Measurements from ENCODE around the gene CUEDC2. TPM values are rescaled to one million over a fixed set of nuclear protein-coding genes. Genes with fewer than 3 reads are reported as not detected.

CUEDC2 gene
- total RNA-seq, 2 donors from 2014 or later: 70.2 to 81.7 TPM

DNA sequence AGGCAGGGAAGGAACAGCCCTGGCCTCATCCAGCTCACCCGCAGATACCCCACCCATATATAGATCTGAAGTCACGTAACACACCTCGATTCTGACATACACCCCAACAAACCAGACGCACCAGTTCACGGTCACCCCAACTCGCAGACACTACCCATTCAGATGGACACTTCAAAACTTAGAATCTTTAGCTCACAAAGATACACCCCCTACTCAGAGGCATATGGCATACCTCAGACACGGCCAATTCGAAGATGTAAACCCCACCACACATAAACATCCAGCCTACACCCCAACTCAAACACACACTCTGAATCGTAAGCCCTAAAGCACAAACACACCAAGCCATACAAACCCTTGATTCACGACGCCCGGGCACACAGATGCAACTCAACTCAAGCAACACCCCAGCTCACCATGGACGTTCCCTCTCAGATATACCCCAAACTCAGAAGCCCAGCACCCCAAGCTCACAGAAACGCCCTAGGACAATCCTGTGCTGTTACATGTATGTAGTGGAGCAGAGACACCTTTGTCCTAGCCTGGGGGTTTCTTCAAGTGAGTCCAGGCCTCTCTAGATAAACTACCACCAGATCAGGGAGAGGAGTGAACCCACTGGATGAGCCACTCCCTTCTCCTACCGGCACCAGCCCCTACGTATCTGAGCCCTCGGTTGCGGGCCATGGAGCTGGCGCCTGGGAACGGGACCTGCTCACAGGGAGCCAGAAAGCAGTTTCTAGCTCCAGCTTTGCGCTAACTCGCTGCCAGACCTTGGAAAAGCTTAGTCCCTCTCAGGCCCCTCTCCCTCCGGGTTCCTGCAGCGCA lies 22.6 kb downstream of the CUEDC2 start:
- Histone ChIP-seq H3K9me3 (no peaks in the 10 kb centered on the region), H3K4me1 (replicated peaks) (no peaks in the 10 kb centered on the region), H3K27ac (no peak overlapping the region), H3K4me3 (peak overlapping the region; percentile 14 to 39), H3K27me3 (replicated peaks; ENCODE audit: insufficient read depth) (peaks cover 9% of the 10 kb centered on the region), H3K36me3 (no peaks in the 10 kb centered on the region)
- TF ChIP-seq, protein P1, sequence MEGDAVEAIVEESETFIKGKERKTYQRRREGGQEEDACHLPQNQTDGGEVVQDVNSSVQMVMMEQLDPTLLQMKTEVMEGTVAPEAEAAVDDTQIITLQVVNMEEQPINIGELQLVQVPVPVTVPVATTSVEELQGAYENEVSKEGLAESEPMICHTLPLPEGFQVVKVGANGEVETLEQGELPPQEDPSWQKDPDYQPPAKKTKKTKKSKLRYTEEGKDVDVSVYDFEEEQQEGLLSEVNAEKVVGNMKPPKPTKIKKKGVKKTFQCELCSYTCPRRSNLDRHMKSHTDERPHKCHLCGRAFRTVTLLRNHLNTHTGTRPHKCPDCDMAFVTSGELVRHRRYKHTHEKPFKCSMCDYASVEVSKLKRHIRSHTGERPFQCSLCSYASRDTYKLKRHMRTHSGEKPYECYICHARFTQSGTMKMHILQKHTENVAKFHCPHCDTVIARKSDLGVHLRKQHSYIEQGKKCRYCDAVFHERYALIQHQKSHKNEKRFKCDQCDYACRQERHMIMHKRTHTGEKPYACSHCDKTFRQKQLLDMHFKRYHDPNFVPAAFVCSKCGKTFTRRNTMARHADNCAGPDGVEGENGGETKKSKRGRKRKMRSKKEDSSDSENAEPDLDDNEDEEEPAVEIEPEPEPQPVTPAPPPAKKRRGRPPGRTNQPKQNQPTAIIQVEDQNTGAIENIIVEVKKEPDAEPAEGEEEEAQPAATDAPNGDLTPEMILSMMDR (IDR thresholded peaks at IDR 0.05): no peak
- TF ChIP-seq POLR2AphosphoS5 (IDR thresholded peaks at IDR 0.05) (no peak), POLR2A (IDR thresholded peaks at IDR 0.05) (no peak)
- no peak for DNase-seq (ENCODE audit: low spot score)
- intact Hi-C loops (cut with DNase I): no loop called here
- 27% methylated on average over 24 of the region's 24 CpGs for WGBS

- intact Hi-C loops (cut with DNase I): no loop called here
- Histone ChIP-seq H3K4me3 (peak overlapping the region; percentile 22 to 36), H3K27ac (no peak overlapping the region), H3K36me3 (no peaks in the 10 kb centered on the region), H3K9me3 (no peaks in the 10 kb centered on the region), H3K27me3 (replicated peaks; ENCODE audit: insufficient read depth) (peaks cover 6% of the 10 kb centered on the region), H3K4me1 (replicated peaks) (no peaks in the 10 kb centered on the region)
- no peak for DNase-seq (ENCODE audit: low spot score)
- TF ChIP-seq POLR2AphosphoS5 (IDR thresholded peaks at IDR 0.05) (no peak), POLR2A (IDR thresholded peaks at IDR 0.05) (no peak)
- TF ChIP-seq, protein P1 (IDR thresholded peaks at IDR 0.05): no peak
- WGBS: 3% methylated on average over 33 of the region's 103 CpGs
Measured at GRCh38 chr10:102408728-102409603, 23.4 kb downstream of the CUEDC2 start.

GRCh38 chr10:102408131-102408727 lies 24.1 kb downstream of the CUEDC2 start:
- Histone ChIP-seq H3K4me3 (peak overlapping the region; percentile 22 to 36), H3K36me3 (no peaks in the 10 kb centered on the region), H3K9me3 (no peaks in the 10 kb centered on the region), H3K27me3 (replicated peaks; ENCODE audit: insufficient read depth) (peaks cover 6% of the 10 kb centered on the region), H3K4me1 (replicated peaks) (no peaks in the 10 kb centered on the region), H3K27ac (no peak overlapping the region)
- WGBS: 66% methylated on average over 11 of the region's 14 CpGs
- intact Hi-C loops (cut with DNase I): no loop called here
- DNase-seq (ENCODE audit: low spot score): no peak
- TF ChIP-seq POLR2AphosphoS5 (IDR thresholded peaks at IDR 0.05): no peak
- TF ChIP-seq POLR2A (IDR thresholded peaks at IDR 0.05): no peak
- TF ChIP-seq, protein P1 (IDR thresholded peaks at IDR 0.05): no peak

DNA sequence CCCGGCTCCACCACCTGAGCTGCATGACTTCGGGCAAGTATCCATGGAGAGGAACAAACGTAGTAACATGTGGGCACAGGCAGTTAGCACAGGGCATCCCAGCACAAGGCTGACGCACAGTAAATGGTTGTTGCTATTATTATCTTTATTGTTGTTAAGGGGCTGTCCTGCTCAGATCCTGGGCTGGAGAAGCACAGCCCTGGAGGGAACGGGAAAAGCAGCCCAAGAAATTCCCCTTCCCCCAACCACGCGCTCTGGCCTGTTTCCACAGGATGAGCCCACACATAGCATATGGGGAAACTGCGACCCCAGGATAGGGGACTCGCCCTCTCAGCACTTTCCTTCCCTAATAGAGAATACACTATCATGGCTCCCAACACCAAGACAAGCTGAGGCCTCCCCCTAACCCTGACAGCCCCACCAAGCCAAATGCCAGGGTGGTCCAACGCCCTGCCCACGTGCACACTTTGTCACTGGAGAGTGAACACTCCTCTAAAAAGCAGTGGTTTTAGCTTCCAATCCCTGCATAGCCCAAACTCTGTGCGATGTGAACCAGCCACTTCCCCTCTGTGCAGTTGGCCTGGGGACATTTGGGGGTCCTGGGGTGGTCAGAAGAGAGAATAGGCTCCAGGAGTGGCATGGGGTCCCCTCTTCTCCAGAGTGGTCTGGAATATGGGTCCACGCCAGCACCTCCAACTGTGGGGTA lies 24.8 kb downstream of the CUEDC2 start:
- no peaks in the 10 kb centered on the region for H3K4me1 ChIP-seq (replicated peaks)
- intact Hi-C loops (cut with DNase I): no loop called here

More for the DNA sequence above, 24.8 kb downstream of the CUEDC2 start:
- no peaks in the 10 kb centered on the region for H3K36me3 ChIP-seq
- H3K27me3 ChIP-seq (replicated peaks; ENCODE audit: insufficient read depth): peaks cover 2% of the 10 kb centered on the region
- DNase-seq (ENCODE audit: low spot score): no peak
- 77% methylated on average over 13 of the region's 13 CpGs for WGBS
- H3K27ac ChIP-seq: no peak overlapping the region
- no peak overlapping the region for H3K4me3 ChIP-seq
- no peaks in the 10 kb centered on the region for H3K9me3 ChIP-seq
- TF ChIP-seq, protein P1 (IDR thresholded peaks at IDR 0.05): no peak
- TF ChIP-seq POLR2AphosphoS5 (IDR thresholded peaks at IDR 0.05) (no peak), POLR2A (IDR thresholded peaks at IDR 0.05) (no peak)

Data from prostate gland (tissue), 2 donors.